Stimulated activated CD8-positive, alpha-beta memory T cell treated with anti-CD3 and anti-CD28 coated beads, Interleukin-4, amount 100 ng/mL, for 4 hours (primary cell): Measurements from ENCODE around the gene ACSF2.

Source experiments
- DNase-seq, 2 donors: peaks; one replicate each; pipeline ENCODE4 v3.0.0-alpha.2; 2020; ENCODE audit warnings: low read depth in 2 of 2, low spot score in 1 of 2

Gene ACSF2

GRCh38 chr17:50519141-50519834 is 93.3 kb downstream of the ACSF2 start:
- DNase-seq: no peak

- no peak for DNase-seq
These were observed 94.5 kb downstream of the ACSF2 start for GRCh38 chr17:50520483-50520882.

GRCh38 chr17:50521514-50521913 is 95.5 kb downstream of the ACSF2 start:
- no peak for DNase-seq

GRCh38 chr17:50522766-50523165 is 96.7 kb downstream of the ACSF2 start:
- no peak for DNase-seq

GRCh38 chr17:50523208-50523607 is 97.2 kb downstream of the ACSF2 start:
- no peak for DNase-seq
